Forelimb muscle (tissue), 1 donor: ENCODE data around the gene PPP1R9A. TPM values are rescaled to one million over a fixed set of nuclear protein-coding genes. Genes with fewer than 3 reads are reported as not detected.

Source experiments
- DNase-seq: peaks from one replicate; pipeline ENCODE4 v3.0.0-alpha.2; 2013; ENCODE audit warnings: low read depth
- polyA plus RNA-seq: library from polyadenylated mRNA; unstranded; fragments of 120-200 nt; gene quantifications from one replicate; pipeline ENCODE4 v1.2.1, GENCODE V29; 2013; ENCODE audit not compliant: insufficient read length

The PPP1R9A gene
- 27.1 TPM for polyA plus RNA-seq

- no peak for DNase-seq
Observed at GRCh38 chr7:94907026-94907810, at the start of gene PPP1R9A. TSS of gene PPP1R9A (plus strand) at chr7:94907594. CDS start at chr7:94910114, 2,520 bp downstream.

GRCh38 chr7:94871132-94871531 lies 36.3 kb upstream of the PPP1R9A start:
- no peak for DNase-seq

GRCh38 chr7:94873239-94873638 lies 34.2 kb upstream of the PPP1R9A start:
- no peak for DNase-seq

- DNase-seq: no peak
Observed at GRCh38 chr7:94874036-94874785, 33.2 kb upstream of the PPP1R9A start.

GRCh38 chr7:94875201-94875600 lies 32.2 kb upstream of the PPP1R9A start:
- DNase-seq: no peak

- DNase-seq: no peak
Observed at GRCh38 chr7:94877731-94878670, 29.4 kb upstream of the PPP1R9A start.

- DNase-seq: no peak
Observed at GRCh38 chr7:94882891-94883290, 24.5 kb upstream of the PPP1R9A start.

- no peak for DNase-seq
Observed at GRCh38 chr7:94883616-94884015, 23.8 kb upstream of the PPP1R9A start.

GRCh38 chr7:94888551-94888950 lies 18.8 kb upstream of the PPP1R9A start:
- DNase-seq: no peak

- DNase-seq: no peak
Observed at GRCh38 chr7:94888995-94889523, 18.3 kb upstream of the PPP1R9A start.

GRCh38 chr7:94890216-94890615 lies 17.2 kb upstream of the PPP1R9A start:
- no peak for DNase-seq

- no peak for DNase-seq
Observed at GRCh38 chr7:94893661-94894060, 13.7 kb upstream of the PPP1R9A start.

GRCh38 chr7:94897541-94897940 lies 9.9 kb upstream of the PPP1R9A start:
- no peak for DNase-seq

- DNase-seq: no peak
Observed at GRCh38 chr7:94898340-94898739, 9.1 kb upstream of the PPP1R9A start.

GRCh38 chr7:94901981-94902380 lies 5.4 kb upstream of the PPP1R9A start:
- DNase-seq: no peak

GRCh38 chr7:94903971-94904370 lies 3.4 kb upstream of the PPP1R9A start:
- DNase-seq: no peak

- DNase-seq: no peak
Observed at GRCh38 chr7:94904982-94905381, 2.4 kb upstream of the PPP1R9A start.

- DNase-seq: no peak
Observed at GRCh38 chr7:94906065-94906851, 1.1 kb upstream of the PPP1R9A start.

GRCh38 chr7:94907811-94908322 lies 473 bp downstream of the PPP1R9A start:
- no peak for DNase-seq

- DNase-seq: no peak
Observed at GRCh38 chr7:94908323-94909178, 1.2 kb downstream of the PPP1R9A start.
